Activated T-helper 1 cell treated with Interleukin-2 at 50 U/mL for 16 hours (primary cell): ENCODE measurements around the gene NKRF.
"Not testable (repeated sequence)": the region's sequence is repeated elsewhere in the genome, so short reads cannot be mapped to it uniquely, and the experiment has no call there.

ENCODE experiments used
- DNase-seq: peaks from one replicate; pipeline ENCODE4 v3.0.0-alpha.2; 2020; ENCODE audit warnings: low read depth

The NKRF gene

DNA sequence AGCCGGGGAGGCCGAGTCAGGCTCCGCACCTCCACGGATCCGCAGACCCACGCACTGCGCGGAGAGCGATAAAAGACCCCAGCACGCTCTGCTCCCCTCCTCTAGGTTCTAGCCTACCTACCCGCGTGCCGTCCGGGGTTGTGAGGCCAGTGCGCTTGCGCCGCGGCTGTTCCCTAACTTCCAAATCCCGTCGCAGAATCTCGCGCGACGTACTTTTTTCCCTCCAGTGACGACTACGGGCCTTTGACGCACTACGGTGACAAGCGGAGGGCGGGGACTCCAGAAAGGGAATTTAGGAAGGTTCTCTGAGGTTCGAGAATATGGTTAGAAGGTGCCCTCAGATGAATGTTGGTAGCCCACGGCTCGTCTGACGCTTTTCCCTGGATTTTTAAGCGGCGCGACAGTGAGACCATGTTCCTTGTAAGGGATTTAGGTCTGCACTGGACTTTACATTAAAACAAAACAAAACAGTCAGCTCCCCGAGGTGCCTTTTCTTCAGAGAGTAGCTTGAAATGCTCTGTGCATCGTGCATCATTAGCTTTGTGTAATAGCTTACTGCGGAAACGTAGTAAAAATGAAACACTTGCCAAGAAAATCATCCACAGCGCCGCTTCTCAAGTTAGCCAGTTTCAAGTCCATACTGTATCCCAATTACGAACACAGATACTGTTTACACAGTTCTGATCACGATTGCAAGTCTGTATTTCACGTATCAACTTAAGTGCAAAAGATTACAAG, at the start of gene NKRF:
Gene NKRF, minus strand, starts transcription at position 145 of the 738 bp plus-strand sequence.
- DNase-seq: peak; percentile 74

DNA sequence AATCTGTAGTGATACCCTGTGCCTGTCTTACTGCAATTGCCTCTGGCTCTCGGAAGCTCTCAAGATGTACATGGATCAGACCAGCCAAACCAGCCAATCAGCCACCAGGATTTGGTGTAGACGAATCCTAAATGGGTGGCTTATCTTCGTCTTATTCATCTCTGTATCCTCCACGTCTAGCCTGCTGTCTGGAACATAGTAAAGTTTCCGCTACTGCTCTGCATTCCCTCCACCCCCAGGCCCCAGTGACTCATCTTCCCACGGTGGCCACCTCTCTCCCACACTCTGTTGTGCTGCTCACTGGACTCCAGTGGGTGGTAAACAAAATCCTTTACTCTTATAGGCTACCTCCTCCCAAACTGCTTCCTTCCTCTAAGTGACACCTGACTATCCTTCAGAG, 48.9 kb upstream of the NKRF start:
- peak; percentile 22 for DNase-seq

DNA sequence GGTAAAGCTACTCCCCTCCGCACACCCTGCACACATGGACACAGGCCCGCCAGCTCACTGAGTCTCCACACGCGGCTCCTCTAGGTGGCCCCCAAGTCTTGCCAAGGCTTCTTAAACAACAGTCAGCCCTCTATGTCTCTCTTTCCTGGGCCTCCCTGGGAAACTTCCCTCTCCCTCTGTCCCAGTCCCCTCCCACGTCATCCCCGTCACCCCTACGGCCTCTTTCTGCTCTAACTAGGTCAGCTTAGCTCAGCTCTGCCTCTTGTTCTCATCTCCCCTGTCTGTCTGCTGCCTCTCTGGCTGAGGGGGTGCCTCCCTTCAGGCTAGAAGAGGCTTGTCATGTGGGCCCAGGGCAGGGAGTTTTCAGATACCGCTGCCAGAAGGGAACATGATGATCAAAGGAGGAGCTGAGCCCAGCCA, 47.9 kb upstream of the NKRF start:
- DNase-seq: no peak

DNA sequence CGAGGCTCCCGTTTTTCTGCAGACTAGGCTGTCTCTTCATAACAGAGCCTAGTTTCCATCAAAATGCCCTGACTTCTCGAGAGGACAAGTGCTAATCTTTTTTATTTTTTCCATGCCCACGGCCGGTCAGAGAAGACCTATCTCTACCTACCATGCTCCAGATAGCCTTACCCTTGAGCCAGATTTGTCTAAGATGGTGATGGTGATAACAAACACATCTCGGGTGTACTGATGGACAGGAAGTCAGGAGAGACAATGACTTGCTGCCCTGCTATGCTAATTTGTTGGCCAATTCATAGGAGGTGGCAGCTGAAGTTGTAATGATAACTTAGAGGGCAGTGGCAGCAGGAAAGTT, 42.2 kb upstream of the NKRF start:
- no peak for DNase-seq

DNA sequence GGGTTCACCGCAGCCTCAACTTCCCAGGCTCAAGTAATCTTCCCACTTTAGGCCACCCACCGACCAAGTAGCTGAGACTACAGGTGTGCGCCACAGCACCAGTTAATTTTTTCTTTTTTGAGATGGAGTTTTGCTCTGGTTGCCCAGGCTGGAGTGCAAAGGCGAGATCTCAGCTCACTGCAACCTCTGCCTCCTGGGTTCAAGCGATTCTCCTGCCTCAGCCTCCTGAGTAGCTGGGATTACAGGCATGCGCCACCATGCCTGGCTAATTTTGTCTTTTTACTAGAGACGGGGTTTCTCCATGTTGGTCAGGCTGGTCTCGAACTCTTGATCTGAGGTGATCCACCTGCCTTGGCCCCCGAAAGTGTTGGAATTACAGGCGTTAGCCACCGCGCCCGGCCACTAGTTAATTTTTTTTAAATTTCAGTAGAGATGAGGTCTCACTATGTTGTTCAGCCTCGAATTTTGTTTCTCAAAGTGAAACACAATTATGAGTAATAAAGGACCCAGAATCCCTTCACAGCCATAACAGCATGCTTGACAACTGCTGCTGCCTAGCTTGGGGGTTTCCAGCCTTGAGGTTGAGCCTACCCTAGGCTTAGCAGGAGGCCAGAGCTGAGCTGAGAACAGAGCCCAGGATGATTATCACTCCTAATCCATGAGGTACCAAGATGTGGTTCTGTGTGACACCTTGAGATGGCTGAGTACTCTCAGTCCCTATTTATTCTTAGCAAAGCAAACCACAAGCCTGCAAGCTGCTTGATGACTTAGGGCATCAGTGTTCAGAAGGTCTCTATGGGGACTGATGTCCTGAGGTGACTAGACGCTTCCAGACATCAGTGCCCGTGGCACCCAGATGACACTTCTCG, 41.6 kb upstream of the NKRF start:
- DNase-seq: peak; percentile 9

DNA sequence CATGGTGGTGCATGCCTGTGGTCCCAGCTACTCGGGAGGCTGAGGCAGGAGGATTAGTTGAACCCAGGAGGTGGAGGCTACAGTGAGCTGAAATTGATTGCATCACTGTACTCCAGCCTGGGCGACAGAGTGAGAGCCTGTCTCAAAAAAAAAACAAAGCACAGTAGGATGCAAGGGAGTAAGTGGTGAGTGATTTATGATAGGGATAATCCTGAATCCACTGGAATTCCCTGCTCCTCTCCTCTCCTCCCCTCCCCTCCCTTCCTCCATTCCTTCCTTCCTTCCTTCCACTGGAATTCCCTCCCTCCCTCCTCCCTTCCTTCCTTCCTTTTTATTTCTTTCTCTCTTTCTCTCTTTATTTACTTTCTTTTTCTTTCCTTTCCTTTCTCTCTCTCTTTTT, 40.9 kb upstream of the NKRF start:
- no peak for DNase-seq

DNA sequence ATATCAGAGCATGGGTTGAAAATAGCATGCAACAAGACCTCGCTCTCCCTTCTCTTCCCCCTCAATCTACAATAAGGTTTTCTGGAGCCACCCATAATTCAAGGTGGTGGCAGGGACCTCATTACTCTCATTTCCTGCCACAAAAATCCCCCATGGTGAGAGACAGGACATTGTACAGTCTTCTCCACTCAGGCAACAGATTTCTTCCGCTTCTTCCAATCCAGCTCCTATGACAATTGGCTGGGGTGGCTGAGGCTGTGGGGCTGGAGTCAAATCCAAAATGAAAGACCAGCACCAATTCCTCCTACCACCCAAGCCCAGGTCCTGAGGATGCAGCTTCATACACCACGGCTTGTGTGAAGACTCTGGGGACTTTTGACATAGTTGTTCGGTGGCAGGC, 40.3 kb upstream of the NKRF start:
- no peak for DNase-seq

DNA sequence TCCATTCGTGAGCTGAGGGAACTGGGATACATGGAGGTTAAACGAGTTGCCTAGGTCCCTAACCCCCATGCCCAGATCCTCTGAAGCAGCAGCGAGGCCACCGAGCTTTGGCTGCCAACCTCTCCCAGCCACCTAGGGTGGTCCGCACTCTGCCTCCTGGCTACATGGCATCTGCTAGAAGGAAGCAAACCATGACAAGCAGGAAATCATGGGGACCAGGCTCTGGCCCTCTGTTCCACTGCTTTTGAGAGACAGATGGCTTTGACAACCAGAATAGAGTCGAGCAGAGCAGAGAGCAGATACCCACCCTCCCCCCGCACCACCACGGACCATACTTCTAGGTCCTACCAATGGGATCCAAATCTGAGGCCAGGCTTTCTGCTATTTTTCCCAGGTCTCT, 37.5 kb upstream of the NKRF start:
- DNase-seq: no peak

DNA sequence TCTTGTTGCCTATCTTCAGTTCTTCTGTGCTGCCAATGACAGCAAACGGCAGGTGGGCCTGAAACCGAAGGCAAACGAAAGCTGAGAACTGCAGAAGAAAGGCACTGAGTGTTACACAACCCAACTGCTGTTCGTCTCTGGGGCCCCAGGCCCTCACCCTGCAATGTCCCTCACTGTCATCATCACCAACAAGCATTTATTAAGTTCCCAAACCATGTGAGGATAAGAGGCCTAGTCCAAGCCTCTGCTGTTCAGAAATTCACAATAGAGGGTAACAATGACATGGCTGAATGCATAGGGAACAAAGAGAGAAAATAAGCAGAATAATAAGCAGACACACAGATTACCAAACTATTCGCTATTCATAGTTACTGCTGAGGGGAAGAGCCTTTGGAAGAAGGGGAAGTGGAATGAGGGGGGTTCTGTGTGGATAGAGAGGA, 34.5 kb upstream of the NKRF start:
- no peak for DNase-seq

DNA sequence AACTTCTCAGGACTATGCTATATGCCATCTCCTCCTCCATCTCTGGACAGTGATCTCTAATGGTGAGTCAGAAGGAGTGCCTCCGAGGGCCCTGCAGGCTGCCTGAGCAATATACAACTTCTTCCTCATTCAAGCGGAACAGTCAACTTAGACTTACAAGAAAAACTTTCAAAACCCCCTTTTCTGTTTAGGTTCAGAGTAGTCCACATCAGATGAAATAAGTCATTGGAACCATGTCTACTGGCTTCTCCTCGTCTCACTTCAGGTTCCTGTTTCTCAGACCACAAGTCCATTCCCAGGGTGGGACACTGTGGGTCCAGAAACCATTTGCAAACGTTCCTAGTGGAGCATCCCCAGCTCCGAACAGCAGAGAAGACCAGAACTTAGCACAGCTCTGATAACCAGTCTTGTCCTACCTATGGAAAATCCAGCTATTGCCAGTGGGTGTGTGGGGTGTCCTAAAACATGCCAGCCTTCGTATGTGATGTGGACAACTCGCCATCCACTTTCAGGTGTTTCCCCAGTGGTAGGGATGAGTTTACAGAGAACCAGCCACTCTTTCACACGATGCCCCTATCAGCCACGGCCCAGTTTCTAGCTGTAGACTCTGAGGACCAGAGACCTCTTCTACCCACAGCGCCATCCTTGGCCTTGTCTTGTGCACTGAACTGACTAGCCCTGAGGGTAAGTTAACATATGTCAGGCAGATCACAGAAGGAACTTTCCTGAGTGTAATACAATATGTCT, 32.7 kb upstream of the NKRF start:
- DNase-seq: no peak

DNA sequence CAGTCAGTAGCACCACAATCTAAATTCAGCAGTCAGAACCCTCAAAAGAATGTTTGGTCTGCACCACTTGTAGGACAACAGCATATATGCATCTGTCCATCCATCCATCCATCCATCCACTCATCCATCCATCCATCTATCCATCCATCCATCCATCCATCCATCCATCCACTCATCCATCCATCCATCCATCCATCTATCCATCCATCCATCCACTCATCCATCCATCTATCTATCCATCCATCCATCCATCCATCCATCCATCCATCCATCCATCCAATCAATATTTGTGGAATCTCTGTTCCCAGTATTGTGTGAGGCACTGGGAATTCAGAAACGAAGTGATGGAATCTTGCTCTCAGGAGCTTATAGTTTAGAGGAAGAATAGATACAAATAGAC, 31.2 kb upstream of the NKRF start:
- not testable (repeated sequence) for DNase-seq

DNA sequence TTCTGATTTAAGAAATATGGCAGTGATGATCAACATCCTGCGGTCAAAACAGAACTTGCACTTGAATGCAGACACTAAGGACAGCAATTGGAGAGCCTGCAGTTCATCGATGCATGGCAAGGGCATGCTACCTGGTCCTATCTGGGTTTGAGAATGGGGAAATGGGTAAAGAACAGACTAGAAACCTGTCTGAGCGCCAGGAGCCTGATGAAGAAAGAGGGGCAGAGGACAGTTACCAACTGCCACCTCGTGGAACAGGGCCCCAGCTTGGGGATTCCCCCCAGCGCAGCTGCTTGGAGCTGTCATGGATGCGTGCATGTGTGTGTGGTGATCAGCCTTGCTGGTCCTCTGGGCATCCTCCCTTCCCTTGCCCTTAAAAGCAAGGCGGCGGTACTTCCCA, 30.2 kb upstream of the NKRF start:
- no peak for DNase-seq

DNA sequence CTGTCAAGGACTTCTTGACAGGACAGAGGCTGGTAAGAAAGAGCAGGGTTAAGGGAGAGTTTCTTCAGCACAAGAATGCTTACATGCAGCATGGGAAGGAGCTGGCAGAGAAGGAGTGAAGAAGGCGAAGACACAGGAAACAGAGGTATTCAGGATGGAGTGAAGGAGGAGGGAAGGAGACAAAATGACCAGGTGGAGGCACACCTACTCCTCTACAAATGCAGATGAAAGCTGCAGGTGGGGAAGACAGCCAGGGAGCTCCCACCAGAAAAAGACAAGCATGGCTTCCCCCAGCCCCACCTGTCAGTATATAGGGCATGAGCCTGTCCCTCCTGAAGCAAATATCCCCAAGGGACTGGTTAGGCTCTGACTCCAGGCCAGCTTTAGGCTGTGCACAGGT, 29.6 kb upstream of the NKRF start:
- no peak for DNase-seq

DNA sequence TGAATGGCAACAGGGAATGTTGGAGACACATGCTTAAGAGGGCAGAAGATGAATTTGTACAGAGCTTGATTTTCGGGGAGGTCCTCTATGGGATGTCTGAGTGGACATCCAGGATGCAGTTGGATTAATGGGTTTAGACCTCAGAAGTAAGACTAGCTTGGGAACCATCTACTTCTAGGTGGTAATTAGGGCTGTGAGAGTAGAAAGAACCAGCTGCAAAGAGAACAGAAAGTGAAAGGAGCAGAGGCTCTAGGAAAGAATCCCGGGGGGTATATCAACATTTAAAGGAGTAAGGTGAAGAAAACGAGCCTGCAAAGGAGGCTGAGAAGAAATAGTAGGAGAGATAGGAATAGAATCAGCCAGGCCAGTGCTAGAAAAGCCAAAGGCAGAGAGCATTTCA, 29.0 kb upstream of the NKRF start:
- DNase-seq: no peak

DNA sequence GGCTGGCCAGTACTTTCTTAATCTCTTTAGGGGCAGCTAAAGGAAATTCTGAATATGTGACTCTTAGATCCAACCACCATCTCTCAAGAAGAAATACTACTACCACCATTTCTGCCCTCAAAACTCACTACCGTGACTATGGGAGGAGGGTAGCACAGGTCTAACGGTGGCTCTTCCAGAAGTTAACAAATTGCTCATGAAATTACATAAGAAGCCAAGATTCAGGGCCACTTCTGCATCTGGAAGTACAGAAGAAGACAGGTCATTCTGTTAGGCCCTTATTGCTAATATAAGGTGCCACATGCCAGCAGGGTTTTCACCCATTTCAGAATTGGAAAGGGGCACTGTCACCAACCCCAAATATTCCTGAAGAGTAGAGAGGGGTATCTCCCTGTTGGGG, 19.6 kb upstream of the NKRF start:
- no peak for DNase-seq

DNA sequence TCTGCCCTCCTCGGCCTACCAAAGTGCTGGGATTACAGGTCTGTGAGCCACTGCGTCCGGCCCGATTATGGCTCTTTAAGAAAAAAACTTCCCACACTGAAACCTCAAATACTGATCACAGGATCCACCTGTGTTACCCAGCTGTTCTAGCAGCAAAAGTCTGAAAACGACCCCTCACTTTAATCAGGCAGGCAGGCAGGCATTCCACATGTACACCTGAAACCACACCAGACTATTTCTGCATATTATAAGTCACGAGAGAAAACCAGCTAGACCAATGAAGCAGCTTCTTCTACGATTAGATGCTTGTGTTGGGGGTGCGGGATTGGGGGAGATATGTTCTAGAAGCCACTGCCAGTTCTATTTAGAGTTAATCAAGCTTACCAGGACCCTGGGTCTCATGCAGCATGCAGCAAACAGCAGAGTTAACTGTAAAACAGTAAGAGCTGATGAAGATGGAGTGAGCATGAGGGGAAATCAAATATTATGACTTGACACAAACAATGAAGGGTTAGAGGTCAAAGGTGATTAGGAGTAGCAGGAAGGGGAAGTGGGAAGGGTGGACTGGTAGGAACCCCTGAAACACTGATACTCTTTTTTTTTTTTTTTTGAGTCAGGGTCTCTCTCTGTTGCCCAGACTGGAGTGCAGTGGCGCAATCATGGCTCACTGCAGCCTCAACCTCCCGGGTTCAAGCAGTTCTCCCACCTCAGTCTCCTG, 18.9 kb upstream of the NKRF start:
- no peak for DNase-seq

DNA sequence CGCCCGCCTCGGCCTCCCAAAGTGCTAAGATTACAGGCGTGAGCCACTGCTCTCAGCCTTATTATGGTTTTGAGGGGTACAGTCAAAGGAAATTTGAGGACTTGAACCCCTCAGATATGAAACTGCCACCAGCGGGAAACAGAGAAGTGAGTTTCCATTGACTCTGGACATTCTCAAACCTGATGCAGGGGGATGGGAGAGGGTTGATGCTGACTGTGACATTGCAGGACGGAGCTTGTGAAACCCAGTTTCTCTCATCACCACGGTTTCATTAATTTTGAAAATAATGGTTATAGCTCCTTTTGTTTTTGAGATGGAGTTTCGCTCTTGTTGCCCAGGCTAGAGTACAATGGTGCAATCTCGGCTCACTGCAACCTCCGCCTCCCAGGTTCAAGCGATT, 18.2 kb upstream of the NKRF start:
- no peak for DNase-seq

DNA sequence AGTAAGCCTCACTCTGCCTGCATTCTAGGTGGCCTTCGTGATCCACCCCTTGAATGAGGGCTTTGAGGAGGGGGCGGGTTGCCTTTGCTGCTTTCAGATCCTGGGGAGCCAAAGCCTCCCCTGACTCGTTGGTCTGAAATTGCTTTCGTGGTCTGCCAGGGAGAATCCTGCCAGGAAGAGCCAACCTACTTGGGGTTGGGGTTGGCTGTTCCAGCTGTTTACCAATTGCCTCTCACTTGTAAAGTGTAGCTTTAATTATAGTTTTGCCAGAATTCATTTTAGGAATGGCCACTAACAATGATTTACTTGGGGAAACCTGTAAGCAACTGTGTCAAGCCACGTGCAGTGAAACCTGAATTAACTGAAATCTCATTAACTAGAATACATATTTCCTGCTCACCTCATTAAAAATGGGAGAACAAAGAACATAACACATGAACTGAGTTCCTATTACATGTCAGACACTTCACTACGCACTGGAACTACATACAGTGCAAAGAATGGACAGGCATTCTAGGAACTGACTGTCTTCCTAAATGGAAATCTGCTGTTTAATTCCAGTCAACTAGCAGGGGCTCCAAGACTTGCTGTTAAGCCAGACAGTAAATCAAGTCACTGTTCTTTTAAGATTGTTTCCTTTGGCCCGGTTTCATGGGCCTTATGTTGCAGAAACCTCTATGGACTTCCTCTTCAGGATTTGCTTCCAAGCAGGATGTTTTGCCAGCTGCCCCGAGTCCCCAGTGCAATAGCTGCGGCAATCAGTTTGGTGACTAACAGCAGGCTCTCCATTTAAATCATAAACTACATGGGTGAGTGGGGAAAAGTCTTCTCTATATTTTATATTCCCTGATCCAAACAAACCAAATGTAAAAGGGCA, 16.4 kb upstream of the NKRF start:
- DNase-seq: no peak

DNA sequence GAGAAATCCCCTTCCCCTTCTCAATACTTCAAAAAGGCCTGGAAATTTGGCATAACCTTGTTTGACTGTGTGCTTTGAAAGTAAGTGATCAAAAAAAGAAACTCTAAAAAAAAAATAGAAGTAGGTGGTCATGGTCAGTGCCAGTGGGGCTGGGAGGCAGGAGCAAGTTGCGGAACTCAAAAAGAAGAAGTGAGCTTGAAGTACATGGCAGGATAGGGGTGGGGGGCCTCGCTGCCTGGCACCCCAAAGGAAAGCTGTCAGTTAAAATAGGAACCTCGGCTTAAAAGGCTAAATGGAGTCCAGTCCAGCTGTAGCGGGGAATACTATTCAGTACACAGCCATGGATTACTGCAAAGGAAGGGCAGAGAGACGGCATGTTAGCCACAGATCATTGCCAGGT, 12.2 kb upstream of the NKRF start:
- no peak for DNase-seq

DNA sequence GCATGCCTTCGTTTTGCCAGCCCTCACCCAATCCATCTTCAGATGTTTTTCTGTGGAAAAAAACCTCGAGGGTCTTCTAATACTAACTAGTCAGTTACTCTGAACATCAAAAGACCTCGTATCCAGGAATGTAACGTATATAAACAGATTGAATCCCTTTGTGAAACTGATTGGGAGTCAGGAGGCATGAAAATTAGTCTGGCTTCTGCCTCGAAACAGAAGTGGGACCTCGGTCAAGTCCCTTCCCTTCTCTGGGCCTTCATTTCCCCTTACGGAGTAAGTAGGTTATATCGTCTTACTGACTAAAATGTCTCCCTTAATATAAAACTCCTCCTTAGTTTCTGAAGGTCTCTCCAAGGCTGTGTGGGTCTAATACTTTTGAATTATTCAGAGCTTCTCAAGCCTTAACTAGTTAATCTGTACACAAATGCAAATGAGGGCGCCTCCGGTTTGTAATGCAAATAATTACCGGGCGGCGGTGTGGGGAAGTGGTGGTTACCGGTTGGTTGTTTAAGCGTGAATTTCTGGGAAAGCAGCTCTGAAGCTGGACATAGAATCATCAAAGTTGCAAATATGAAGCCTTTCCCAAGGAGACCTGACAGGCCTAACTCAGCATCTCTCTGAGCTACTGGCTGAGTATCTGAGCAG, 11.4 kb upstream of the NKRF start:
- DNase-seq: no peak

DNA sequence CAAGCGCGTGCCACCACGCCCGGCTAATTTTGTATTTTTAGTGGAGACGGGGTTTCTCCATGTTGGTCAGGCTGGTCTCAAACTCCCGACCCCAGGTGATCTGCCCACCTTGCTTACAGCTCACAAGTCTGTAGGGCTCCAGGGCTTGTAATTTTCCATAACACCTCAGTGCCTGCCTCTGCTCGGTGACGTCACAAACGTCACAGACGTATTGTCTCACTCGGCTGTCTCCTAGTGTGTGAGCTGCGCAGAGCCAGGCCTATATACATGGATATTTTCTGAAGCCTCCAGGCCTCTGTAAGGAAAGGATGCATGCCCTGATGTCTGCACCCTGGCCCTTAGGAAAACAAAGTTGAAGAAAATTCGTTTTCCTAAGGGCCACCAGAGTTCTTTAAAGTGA, 8.6 kb upstream of the NKRF start:
- DNase-seq: no peak
